Fibroblast of skin of left quadriceps (primary cell): Measurements from ENCODE around the gene TAS2R16.
"Not testable (repeated sequence)": the region's sequence is repeated elsewhere in the genome, so short reads cannot be mapped to it uniquely, and the experiment has no call there.

Source experiments
- DNase-seq, 2 experiments: peaks; one replicate each; pipeline ENCODE4 v3.0.0-alpha.2; 2013; ENCODE audit warnings: low read depth in 2 of 2

Gene TAS2R16

GRCh38 chr7:122972056-122972455 lies 23.4 kb downstream of the TAS2R16 start:
- DNase-seq, result no peak

DNA sequence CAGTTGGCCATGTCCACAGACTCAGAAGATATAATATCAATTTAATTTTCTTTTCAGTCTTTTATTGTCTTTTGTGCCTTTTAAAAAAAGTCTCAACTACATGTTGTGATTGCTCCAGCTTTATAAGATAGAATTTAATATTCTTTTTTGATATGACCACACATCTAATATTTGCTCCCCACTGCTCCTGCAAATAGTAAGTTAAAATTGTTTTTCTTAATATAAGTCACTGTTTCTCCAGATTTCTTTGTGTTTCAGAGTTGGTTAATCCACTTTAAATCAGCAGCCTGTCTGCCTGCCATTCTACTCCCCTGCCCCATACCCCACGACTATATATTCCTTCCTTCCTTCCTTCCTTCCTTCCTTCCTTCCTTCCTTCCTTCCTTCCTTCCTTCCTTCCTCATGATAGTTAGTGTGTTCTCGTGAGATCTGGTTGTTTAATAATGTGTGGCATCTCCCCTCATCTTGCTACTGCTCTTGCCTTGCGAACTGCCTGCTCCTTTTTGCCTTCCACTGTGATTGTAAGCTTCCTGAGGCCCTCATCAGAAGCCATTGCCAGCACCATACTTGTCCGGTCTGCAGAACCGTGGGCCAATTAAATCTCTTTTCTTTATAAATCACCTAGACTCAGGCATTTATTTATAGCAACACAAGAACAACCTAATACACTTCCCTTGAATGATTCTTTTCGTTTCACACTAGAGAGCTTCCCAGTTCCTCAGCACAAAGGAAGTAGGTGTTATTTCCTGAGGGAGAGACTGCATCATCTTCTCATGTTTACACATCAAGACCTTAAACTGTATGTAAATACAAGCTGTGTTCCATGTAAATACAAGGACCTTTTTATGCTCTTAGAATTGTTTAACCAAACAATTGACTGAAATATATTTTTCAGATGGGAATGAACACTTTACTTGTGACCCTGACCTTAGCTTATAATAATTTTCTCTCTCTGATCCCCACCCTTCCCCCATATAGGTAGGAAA lies 24.5 kb downstream of the TAS2R16 start:
- no peak for DNase-seq

GRCh38 chr7:122968389-122968788 lies 27.1 kb downstream of the TAS2R16 start:
- no peak for DNase-seq

- DNase-seq, result no peak
Observed at GRCh38 chr7:122965306-122965705, 30.2 kb downstream of the TAS2R16 start.

GRCh38 chr7:122953678-122954077 lies 41.8 kb downstream of the TAS2R16 start:
- DNase-seq, result not testable (repeated sequence)

- DNase-seq, result no peak
Observed at GRCh38 chr7:122951006-122951405, 44.5 kb downstream of the TAS2R16 start.

- no peak for DNase-seq
Observed at GRCh38 chr7:122949186-122949585, 46.3 kb downstream of the TAS2R16 start.
